Omental fat pad (tissue), 4 donors: ENCODE measurements around the gene AKAP4. TPM values are rescaled to one million over a fixed set of nuclear protein-coding genes. Genes with fewer than 3 reads are reported as not detected.

ENCODE experiments used
- ATAC-seq: fragments of 150-250 bp; one replicate; pipeline ENCODE4 v1.9.1; 2016; ENCODE audit warnings: mild to moderate bottlenecking, moderate library complexity; ENCODE audit not compliant: low FRiP score
- DNase-seq: peaks from one replicate; pipeline ENCODE4 v3.0.0-alpha.2; 2019; ENCODE audit warnings: low spot score
- CTCF ChIP-seq, 3 donors: fragments of 450-650 bp; IDR thresholded peaks; one replicate each; pipeline ENCODE4 v1.5.1; 2016 to 2017; ENCODE audit warnings: antibody characterized with exemption in 3 of 3, mild to moderate bottlenecking in 3 of 3, moderate library complexity in 2 of 3
- total RNA-seq, 4 donors: library from RNA; depleted of rRNA; stranded (reverse); fragments of >200 nt; gene quantifications; one replicate each; pipeline ENCODE4 v1.1.0, GENCODE V29; 2016

Gene AKAP4
- total RNA-seq, 4 donors from 2014 or later = not detected

GRCh38 chrX:50165727-50166126, 35.1 kb downstream of the AKAP4 start:
- ATAC-seq = no peak
- no peak for TF ChIP-seq CTCF (IDR thresholded peaks at IDR 0.05)
- no peak for DNase-seq

GRCh38 chrX:50161127-50161526, 39.7 kb downstream of the AKAP4 start:
- DNase-seq (no peak), ATAC-seq (no peak)
- no peak for TF ChIP-seq CTCF (IDR thresholded peaks at IDR 0.05)

- no peak for TF ChIP-seq CTCF (IDR thresholded peaks at IDR 0.05)
- ATAC-seq (no peak), DNase-seq (no peak)
Observed at GRCh38 chrX:50158593-50158992, 42.2 kb downstream of the AKAP4 start.

- no peak for DNase-seq
- no peak for TF ChIP-seq CTCF (IDR thresholded peaks at IDR 0.05)
- no peak for ATAC-seq
Observed at GRCh38 chrX:50157545-50158135, 43.2 kb downstream of the AKAP4 start.

- DNase-seq (no peak), ATAC-seq (no peak)
- no peak for TF ChIP-seq CTCF (IDR thresholded peaks at IDR 0.05)
Observed at GRCh38 chrX:50154429-50154828, 46.4 kb downstream of the AKAP4 start.

- DNase-seq = no peak
- TF ChIP-seq CTCF (IDR thresholded peaks at IDR 0.05) = no peak
- ATAC-seq = no peak
Observed at GRCh38 chrX:50152456-50152855, 48.4 kb downstream of the AKAP4 start.

GRCh38 chrX:50147972-50148371, 52.8 kb downstream of the AKAP4 start:
- DNase-seq (no peak), ATAC-seq (no peak)
- TF ChIP-seq CTCF (IDR thresholded peaks at IDR 0.05) = no peak
